H54 (cell line): Measurements from ENCODE around the gene AGR2.
"Not testable (repeated sequence)": the region's sequence is repeated elsewhere in the genome, so short reads cannot be mapped to it uniquely, and the experiment has no call there.

ENCODE experiments used
- DNase-seq: peaks from one replicate; pipeline ENCODE4 v3.0.0; 2011; ENCODE audit warnings: low spot score, mixed read lengths; ENCODE audit not compliant: insufficient read length
- FAIRE-seq: peaks from 3 replicates; lab custom pipeline; 2011; peaks lifted over from hg19 to GRCh38; lab: Jason Lieb, UNC
- POLR2A ChIP-seq: IDR thresholded peaks from 2 replicates; pipeline ENCODE4 v1.6.1; 2011; ENCODE audit warnings: low read depth, mild to moderate bottlenecking, low read length

AGR2 gene

GRCh38 chr7:16804674-16805439 lies at the start of gene AGR2:
AGR2 (minus strand) TSS chr7:16804999; CDS start chr7:16801796, 3,203 bp downstream.
- TF ChIP-seq POLR2A, result no peak
- DNase-seq (no peak), FAIRE-seq (no peak)

GRCh38 chr7:16853189-16853588 lies 48.4 kb upstream of the AGR2 start:
- FAIRE-seq, DNase-seq: not testable (repeated sequence)

GRCh38 chr7:16851829-16852228 lies 47.0 kb upstream of the AGR2 start:
- DNase-seq (no peak), FAIRE-seq (no peak)
- TF ChIP-seq POLR2A, result no peak

GRCh38 chr7:16850614-16851466 lies 46.0 kb upstream of the AGR2 start:
- no peak for DNase-seq
- FAIRE-seq, result no peak
- no peak for TF ChIP-seq POLR2A

GRCh38 chr7:16849296-16850148 lies 44.7 kb upstream of the AGR2 start:
- DNase-seq (no peak), FAIRE-seq (no peak)
- no peak for TF ChIP-seq POLR2A

GRCh38 chr7:16847381-16847860 lies 42.6 kb upstream of the AGR2 start:
- no peak for TF ChIP-seq POLR2A
- FAIRE-seq (no peak), DNase-seq (no peak)

GRCh38 chr7:16846601-16847165 lies 41.9 kb upstream of the AGR2 start:
- DNase-seq (no peak), FAIRE-seq (no peak)
- no peak for TF ChIP-seq POLR2A

- DNase-seq, result no peak
- FAIRE-seq, result no peak
- no peak for TF ChIP-seq POLR2A
These were observed 40.9 kb upstream of the AGR2 start for GRCh38 chr7:16845746-16846145.

- no peak for TF ChIP-seq POLR2A
- DNase-seq (no peak), FAIRE-seq (no peak)
These were observed 36.9 kb upstream of the AGR2 start for GRCh38 chr7:16841681-16842080.

GRCh38 chr7:16840094-16840493 lies 35.3 kb upstream of the AGR2 start:
- TF ChIP-seq POLR2A, result no peak
- DNase-seq (no peak), FAIRE-seq (no peak)

- TF ChIP-seq POLR2A, result no peak
- FAIRE-seq (no peak), DNase-seq (no peak)
These were observed 34.8 kb upstream of the AGR2 start for GRCh38 chr7:16839646-16840045.

- no peak for TF ChIP-seq POLR2A
- no peak for DNase-seq
- FAIRE-seq, result no peak
These were observed 34.1 kb upstream of the AGR2 start for GRCh38 chr7:16838891-16839290.

GRCh38 chr7:16838386-16838785 lies 33.6 kb upstream of the AGR2 start:
- FAIRE-seq, result no peak

More at GRCh38 chr7:16838386-16838785, 33.6 kb upstream of the AGR2 start:
- no peak for DNase-seq
- TF ChIP-seq POLR2A, result no peak
